Right lobe of liver (tissue), 4 donors: ENCODE data around the gene P2RX7.
"Not testable (repeated sequence)": the region's sequence is repeated elsewhere in the genome, so short reads cannot be mapped to it uniquely, and the experiment has no call there.

Experiments used
- POLR2A ChIP-seq: fragments of 450-650 bp; IDR thresholded peaks from one replicate; pipeline ENCODE4 v1.6.1; 2017; ENCODE audit warnings: antibody characterized with exemption, mild to moderate bottlenecking
- TF ChIP-seq, protein P1 (sequence below), 4 donors: fragments of 200-600 bp in 3 of 4; fragments of 450-650 bp in 1 of 4; IDR thresholded peaks; one replicate each; pipeline versions ENCODE4 v1.5.1 to v1.8.0; 2016 to 2022; ENCODE audit warnings: antibody characterized with exemption in 4 of 4, mild to moderate bottlenecking in 2 of 4
- donor health status: DM: no; HTN: no; CAD: no.
- donor health status: DM: no; HTN: no; CAD: no.
- donor health status: DM: no; HTN: yes; CAD: no.

DNA sequence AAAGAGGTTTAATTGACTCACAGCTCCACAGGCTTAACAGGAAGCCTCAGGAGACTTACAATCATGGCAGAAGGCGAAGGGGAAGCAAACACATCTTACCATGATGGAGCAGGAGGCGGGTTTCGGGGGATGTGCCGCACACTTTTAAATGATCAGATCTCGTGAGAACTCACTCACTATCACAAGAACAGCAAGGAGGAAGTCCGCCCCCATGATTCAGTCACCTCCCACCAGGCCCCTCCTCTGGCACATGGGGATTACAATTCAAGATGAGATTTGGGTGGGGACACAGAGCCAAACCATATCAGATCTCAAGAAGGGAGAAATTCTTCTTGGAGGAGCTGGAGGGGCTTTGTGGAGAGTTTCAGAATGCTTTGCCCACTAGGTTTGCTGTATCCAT, 32.2 kb downstream of the P2RX7 start:
- TF ChIP-seq, protein P1, sequence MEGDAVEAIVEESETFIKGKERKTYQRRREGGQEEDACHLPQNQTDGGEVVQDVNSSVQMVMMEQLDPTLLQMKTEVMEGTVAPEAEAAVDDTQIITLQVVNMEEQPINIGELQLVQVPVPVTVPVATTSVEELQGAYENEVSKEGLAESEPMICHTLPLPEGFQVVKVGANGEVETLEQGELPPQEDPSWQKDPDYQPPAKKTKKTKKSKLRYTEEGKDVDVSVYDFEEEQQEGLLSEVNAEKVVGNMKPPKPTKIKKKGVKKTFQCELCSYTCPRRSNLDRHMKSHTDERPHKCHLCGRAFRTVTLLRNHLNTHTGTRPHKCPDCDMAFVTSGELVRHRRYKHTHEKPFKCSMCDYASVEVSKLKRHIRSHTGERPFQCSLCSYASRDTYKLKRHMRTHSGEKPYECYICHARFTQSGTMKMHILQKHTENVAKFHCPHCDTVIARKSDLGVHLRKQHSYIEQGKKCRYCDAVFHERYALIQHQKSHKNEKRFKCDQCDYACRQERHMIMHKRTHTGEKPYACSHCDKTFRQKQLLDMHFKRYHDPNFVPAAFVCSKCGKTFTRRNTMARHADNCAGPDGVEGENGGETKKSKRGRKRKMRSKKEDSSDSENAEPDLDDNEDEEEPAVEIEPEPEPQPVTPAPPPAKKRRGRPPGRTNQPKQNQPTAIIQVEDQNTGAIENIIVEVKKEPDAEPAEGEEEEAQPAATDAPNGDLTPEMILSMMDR (IDR thresholded peaks at IDR 0.05): not testable (repeated sequence)
- not testable (repeated sequence) for TF ChIP-seq POLR2A
